HTR-8/SVneo (cell line): ENCODE results near the gene NAB2.

Experiments
- DNase-seq: peaks from one replicate; pipeline ENCODE4 v3.0.0; 2011; ENCODE audit warnings: low spot score, mixed read lengths; ENCODE audit not compliant: insufficient read length
- FAIRE-seq: peaks from 2 replicates; lab custom pipeline; 2011; peaks lifted over from hg19 to GRCh38; lab: Jason Lieb, UNC

Gene NAB2

DNA sequence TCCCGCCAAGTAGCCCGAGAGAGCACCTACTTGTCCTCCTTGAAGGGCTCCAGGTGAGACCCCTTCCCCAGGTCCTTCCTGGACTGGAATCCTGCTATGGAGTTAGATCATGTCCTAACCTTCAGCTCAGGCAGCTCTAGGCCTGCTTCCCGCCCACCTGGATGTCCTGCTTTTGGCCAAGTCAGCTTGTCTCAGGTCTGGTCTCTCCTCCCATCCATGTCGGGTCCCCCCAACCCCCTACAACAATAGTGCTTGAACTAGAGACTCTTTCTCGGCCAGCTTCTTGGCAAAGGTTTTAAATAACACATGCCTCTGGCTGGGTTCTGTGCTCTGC is 3.6 kb downstream of the NAB2 start:
- FAIRE-seq (no peak), DNase-seq (no peak)

DNA sequence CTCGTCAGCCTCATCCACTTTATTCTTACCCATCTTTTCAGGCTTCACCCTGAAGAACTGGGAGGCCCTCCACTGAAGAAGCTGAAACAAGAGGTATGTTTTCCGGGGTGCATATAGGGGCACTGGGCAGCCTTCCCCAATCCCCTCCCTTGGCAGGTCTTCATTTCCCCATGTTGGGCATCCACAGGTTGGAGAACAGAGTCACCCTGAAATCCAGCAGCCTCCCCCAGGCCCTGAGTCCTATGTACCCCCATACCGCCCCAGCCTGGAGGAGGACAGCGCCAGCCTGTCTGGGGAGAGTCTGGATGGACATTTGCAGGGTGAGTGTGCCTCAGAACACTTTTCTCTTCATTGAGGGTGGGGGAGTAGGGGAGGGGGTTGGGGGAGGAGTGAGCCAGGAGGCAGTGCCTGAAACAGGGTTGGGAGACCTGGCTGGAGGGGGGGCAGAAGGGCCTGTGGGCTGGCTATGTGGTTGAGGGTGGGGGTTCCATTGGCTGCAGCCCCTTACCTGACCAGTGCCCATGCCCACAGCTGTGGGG is 4.0 kb downstream of the NAB2 start:
- no peak for DNase-seq
- FAIRE-seq: no peak

DNA sequence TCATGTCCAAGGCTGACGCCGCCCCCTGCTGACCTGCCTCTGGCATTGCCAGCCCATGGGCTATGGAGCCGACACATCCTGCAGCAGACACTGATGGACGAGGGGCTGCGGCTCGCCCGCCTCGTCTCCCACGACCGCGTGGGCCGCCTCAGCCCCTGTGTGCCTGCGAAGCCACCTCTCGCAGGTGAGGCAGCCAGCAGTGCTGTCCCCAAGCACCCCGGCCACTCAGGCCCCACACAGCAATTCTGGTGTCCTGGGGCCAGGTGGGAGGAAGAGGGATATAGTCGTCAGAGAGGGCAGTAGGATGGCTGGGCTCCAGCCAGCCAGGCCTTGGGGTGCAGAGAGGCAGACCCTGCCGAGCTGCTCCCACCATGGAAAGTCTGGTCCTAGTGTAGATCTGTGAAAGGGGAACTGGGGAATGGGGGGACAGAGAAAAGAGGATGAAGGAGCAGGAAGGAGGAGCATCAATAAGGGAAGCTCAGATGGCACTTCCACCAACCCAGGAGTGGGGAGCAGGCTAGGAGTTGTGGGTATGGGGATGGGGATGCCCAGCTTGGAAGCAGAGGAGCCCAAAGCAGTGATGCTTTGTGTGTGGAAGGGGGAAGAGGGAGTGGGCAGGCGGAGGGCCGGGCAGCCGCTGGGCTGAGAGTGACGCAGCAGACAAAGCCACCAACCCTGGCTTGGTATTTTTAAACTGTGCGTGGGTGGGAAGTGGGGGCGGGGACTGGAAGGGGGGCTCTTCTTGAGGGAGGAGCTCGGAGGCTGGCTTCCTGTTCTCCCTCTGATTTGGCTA is 4.7 kb downstream of the NAB2 start:
- DNase-seq (no peak), FAIRE-seq (peak; percentile 68)

DNA sequence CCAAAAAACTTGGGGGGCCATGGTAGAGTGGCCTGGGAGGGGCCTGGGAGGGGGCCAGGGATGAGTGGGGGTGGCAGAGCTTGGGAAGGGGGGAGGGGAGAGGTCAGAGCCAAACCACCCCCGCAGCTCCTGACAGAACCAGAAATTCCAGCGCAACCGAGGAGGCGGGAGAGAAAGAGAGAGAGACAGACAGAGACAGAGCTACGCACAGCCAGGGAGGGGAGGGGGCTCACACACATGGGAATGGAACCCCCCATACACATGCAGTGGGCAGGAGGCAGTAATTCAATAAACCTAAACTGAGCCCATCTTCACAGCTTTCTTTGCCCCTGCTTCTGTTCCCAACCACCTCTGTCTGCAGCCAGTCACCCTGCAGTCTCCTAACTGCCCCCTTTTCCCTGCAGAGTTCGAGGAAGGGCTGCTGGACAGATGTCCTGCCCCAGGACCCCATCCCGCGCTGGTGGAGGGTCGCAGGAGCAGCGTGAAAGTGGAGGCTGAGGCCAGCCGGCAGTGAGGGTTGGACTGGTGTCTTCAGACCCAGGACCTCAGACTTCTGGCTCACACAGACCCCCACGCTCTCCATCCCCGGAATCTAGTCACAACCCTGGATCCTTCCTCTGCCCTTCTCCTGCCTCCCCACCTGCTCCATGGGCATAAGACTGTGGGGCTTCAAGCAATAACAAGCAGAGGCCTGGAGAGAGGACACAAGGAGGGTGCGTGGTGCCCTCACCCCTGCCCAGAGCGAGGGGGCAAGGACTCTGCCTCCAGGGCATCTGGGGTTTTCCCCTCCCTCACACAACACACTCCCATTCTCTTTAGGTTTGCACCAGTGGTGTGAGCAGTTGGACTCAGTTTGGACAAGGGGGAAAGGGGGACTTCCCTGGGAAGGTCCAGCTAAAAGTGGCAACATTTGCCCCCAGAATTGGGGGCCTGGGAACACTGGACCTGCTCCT is 5.6 kb downstream of the NAB2 start:
- DNase-seq (no peak), FAIRE-seq (no peak)

DNA sequence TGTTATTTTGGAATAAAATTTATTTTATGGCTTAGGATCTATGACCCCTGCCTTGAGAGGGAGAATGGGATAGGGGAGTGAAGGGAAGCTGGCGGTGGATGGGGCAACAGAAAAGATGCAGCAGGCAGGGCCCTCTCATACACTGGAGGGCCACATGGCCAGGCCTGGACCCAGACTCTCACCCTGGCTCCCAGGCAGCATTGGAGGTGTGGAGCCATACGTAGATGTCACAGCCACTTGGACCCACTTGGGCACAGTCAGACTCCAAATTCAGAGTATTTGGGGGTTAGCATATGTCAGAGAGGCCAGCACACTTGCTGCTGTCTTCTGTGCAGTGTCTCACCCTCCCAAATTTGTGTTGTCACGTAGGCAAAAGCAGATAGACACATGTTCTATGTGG is 6.5 kb downstream of the NAB2 start:
- FAIRE-seq (no peak), DNase-seq (no peak)

DNA sequence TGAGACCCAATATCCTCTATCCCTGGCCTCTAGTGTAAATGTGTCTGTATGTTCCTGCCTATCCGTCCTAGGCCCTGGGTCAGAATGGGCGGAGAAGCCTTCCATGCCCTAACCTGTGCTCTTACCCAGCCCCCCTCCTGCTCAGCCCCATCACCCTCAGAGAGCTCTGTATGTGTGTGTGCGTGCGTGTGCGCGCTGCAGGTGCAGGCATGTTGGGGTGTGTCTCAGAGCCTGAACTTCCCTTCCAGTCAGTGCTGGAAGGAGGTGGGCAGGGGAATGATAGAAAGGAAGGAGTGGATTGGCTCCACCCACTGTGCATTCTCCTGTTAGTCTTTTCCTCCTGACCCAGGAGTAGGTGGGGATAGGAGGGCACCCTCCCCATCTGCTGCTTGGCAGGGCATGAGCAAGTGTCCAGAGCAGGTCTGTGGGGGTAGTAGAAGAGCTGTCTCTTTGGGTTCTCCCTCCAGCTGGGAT is 7.2 kb downstream of the NAB2 start:
- FAIRE-seq (peak; percentile 4), DNase-seq (no peak)

DNA sequence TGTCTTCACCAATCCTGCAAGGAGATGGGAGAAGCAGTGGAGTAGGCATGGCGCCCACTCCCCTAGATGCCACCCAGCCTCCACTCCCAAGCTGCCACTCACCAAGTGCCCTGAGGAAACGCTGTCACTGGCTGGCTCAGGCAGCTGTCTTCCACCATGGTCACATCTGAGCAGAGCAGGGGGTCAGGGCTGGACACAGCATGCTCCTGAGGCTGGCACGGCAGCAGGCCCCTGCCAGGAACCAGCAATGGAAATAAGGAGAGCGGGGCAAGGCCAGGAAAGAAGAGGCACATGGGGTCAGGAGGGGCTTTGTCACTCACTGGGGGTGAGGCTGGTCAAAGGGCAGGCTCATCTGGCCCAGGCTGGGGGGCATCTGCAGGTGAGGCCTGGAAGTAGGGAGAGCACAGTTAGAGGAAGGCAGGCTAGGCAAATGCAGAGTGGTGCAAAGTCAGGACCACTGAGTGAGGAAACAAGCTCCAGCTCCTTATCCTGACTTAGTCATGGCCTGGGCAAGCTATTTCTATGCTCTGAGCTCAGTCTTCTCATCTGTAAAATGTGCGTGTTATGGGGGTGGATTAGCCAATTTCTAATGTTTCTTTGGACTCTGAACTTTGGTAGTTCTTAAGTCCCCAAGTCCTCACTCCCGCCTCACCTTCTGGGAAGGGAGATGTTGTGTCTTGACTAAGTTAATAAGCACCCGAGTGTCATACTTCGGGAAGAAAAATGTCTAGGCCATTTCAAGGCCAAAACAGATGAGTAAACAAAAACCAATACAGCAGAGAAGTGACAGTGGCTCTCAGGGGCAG is 8.0 kb downstream of the NAB2 start:
- DNase-seq: no peak
- FAIRE-seq: no peak

DNA sequence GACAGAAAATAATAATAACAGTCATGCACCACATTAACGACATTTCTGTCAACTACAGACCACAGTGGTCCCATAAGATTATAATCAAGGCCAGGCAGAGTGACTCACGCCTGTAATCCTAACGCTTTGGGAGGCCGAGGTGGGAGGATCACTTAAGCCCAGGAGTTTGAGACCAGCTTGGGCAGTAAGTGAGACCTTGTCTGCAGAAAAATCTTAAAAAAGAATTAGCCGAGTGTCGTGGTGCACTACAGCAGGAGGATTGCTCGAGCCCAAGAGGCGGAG is 8.6 kb downstream of the NAB2 start:
- DNase-seq (no peak), FAIRE-seq (no peak)

DNA sequence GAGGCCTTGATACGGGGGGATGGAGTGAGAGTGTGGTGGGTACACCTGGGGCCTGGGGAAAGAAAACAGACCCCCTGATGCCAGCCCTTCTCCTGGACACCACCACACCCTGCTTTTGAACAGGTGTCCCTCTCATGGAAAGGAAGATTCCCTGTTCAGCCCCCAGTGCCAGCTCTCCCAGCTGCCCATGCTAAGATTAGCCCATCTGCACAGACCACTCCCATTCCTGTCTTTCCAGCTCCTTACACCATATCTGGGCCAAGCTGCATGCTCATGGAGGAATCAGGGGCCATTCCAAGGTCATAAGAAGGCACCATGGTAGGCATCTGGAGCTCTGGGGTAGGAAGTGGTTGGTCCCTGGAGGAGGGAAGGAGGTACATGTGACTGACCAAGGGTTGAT is 9.6 kb downstream of the NAB2 start:
- no peak for FAIRE-seq
- DNase-seq: no peak

DNA sequence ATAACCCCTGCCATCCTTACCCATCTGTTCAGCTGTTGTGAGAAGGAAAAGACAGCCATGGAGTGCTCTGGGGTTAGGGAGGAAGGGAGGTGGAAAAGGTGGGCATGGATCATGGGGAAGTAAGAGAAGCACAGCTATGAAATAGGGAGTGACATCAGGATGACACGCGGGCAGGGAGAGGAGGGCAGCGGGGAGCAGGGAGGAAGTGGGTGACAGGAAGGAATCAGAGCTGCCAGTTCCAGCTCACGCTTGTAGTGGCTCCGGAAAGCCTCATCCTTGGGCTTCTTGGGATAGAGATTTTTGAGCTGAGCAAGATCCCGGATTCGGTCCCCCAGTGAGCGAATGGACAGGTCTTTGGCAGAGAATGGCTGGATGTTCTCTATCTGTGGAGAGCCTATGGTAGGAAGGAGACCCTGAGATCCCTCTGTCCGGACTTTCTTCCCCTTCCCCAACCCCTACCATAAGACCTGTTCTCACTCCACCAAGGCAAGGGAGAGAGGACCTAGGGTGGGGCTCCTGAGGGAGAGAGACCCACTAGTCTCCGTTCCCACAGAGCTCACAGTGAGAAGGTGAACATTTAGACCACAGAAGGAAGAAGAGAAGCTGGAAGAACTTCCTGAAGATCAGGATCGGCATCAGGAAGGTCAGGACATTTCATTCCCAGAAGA is 10.3 kb downstream of the NAB2 start:
- FAIRE-seq (no peak), DNase-seq (no peak)

DNA sequence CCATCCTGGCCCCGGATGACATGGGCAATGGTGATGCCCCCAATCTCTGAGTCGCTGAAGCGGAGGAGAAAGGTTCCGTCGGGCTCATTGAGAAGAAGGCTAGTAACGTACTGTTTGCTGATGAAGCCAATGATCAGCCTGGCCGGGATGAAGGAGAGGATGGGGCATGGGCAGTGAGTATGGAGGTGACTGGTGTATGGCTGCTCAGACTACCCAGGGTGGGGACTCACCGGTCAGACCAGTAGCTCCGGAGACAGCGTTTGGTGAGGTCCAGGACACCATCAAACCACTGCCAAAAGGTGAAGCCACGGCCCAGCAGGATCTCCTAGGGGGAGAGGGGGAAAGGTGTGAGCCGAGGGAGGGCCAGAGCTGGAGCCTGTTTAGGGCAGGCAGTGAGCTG is 10.9 kb downstream of the NAB2 start:
- FAIRE-seq: no peak
- no peak for DNase-seq

DNA sequence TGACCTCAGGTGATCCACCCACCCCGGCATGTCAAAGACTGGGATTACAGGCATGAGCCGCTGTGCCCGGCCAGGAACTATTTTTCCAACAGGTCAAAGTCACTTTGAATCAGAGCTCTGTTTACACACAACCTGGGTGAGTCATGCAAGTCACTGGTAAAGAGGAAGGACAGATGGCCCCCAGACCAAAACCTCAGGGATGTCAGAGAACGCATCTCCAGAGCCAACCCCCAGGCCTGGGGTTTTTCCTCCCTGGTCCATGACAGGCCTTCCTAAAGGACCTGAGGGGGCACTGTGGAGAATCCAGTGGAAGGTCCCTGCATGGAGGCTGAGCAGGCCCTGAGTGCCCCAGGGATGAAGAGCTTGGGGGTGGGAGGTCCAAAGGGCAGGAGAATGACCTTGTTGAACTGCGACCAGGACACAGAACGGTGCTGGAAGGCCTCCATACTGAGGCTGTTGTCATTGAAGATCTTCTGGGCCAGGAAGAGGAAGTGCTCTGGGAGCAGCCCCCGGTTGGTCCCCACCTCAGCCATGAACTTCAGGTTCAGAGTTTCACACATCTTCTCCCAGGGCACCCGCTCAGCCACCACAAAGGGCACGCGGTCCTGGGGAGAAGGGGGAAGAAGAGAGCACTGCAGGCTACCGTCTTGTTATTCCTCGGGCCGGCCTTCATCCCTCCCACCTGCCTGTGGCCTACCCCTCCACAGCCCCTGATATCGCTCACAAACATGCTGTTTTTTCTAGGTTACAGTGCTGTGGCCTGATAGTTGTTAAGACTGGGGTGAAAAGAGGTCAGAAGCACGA is 13.2 kb downstream of the NAB2 start:
- FAIRE-seq (no peak), DNase-seq (no peak)

DNA sequence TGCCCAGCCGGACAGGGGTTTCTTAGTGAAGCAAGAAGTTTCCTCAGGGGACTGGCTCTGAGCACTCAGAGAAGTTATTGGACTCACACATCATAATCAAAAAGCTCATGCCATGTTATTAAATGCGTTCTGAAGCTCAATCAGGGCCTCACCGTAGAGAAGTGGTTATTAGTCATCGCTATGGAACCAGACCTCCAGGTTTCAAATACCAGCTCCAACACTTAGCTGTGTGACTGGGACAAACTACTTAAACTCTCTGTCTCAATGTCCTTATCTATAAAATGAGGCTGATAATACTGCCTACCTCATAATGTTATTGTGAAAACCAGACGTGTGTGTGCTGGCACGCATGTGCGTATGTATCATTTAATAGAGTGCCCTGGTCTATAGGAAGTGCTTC is 14.9 kb downstream of the NAB2 start:
- no peak for FAIRE-seq

DNA sequence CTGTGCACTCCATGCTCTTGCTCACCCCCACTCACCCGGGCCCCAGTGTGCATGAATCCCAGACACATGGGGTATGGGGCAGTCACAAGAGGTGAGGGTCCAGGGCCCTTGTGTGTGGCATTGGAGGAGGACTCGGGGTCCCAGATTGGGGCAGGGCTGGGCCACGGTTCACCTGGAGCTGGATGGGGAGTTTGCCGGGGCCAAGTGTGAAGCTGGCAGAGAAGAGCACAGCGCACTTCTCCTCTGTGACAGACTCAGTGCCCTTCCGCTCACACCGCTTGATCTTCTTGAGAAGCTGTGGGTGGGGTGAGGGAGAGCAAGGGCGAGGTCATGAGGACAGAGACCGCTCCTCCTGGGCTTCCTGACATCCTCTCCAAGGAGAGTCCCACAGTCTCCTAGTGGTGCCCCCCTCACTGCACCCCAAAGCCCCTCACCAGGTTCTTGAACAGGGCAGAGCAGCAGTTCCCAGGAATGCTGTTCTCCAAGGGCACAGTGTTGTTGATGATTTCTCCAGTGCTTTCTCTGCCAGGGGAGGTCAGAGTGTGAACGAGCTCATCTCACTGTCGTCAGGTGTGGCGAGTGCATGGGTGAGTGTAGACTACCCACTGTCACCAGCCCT is 15.5 kb downstream of the NAB2 start:
- DNase-seq: no peak
- no peak for FAIRE-seq

More for the DNA sequence above, 14.9 kb downstream of the NAB2 start:
- no peak for DNase-seq

DNA sequence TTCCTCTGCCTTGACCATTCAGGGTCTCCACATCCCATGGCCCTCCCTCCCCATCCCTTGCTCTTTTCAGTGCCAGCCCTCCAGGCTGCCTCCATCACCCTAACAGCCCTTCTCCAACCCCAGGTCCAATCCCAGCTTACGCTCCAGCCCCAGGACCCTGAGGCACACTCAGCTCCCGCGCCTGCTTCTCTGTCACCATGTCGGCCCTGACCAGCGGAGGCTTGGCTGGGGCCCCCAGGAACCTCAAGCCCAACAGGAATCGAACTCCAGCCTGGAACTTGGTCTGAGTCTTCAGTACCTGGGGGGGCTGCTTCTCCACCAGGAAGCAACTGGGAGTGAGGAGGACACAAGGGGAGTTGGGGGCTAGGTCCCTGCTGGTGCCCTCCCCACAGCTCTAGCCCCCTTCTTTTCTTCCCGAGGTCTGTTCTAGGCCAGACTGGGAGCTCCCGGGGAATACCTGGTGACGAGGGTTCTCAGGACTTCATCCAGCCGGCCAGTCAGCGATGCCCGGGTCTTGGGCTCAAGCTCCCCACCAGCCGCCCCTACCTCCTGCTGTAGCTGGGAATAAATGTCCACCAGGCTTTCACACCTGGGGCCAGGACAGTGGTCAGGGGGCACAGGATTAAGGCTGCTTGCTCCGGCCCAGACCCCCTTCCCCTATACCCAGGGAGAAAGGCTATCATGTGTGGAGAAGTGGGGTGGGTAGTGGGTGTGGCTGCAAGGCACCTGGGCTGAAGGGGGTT is 16.3 kb downstream of the NAB2 start:
- FAIRE-seq: no peak
- no peak for DNase-seq

DNA sequence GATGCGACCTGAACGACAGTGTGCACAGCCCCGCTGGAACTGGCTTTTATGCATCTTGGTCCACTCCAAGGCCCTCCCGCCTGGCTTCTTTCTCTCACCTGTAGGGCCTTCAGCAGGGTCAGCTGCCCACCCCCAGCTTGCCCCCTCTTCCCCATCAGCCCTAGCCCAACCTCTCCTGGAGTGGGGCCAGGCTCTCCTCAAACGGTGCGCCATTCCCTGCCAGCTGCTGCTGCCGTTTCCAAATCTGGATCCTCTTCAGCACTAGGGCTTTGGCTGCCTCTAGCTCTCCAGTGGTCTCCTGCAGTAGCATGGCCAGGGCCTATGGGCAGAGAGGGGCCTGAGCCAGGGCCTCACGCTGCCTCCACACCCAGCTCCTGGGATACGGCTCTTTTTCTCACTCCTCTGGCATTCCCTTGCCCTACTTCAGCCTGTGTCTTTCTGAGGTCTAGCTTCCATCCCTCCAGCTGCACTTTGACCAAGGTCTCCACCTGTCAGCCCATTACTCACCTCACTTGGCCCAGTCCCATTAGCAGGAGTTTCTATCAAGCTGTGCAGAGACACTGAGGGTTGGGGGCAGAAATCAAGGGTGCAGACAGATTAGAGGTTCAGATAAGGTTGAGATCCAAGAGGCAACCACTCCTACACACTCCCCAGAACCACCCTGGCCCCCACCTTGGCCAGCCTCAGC is 17.3 kb downstream of the NAB2 start:
- DNase-seq (no peak), FAIRE-seq (no peak)

DNA sequence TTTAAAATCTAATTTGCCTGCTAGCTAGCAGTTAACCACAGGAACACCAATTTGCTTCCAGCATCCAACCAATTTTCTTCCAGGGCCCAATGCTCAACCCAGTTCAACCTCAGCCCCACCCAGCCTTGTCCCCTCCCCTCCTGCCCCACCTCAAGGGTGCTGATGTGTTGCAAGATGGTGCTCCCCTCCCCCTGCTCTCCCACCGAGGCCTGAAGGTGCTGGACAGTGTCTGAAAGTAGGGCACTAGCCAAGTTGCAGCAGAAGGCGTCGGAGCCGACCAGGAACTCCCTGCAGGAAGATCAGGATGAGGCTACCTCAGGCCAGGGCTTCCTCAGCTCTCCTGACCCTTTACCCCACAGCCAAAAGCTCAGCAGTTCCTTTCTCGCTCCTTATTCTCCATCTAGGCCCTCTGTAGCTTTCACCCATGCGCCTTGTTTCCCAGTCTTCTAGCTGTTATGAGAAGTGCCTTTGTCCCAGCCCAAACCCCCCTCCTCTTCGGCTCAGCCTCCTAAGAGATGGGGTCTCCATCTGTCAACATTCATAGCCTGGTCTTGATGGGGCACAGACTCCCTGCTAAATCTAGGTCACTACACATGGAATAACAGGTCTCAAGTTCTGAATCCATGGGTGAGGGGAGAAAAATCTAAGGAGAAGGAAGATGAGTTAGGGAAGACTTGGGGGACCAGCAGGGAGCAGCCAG is 18.7 kb downstream of the NAB2 start:
- FAIRE-seq: no peak

More for the DNA sequence above, 18.7 kb downstream of the NAB2 start:
- no peak for DNase-seq
